Loucy (cell line): ENCODE results near the gene DEFB121.

Experiments
- CTCF ChIP-seq: fragments of 200-600 bp; sonication (generic); conservative IDR thresholded peaks from 2 replicates; pipeline ENCODE4 v1.5.1; 2014; ENCODE audit warnings: mild to moderate bottlenecking, antibody characterized with exemption, low read length
- EZH2phosphoT487 ChIP-seq: fragments of 200-600 bp; IDR thresholded peaks from 2 replicates; pipeline ENCODE4 v1.6.1; 2018; ENCODE audit warnings: antibody characterized with exemption, mild to moderate bottlenecking, moderate library complexity, borderline replicate concordance

GRCh38 chr20:31392836-31393235, 13.2 kb downstream of the DEFB121 start:
- TF ChIP-seq CTCF (no peak), EZH2phosphoT487 (no peak)
